ENCODE measurements around the gene SLC8A2. TPM values are rescaled to one million over a fixed set of nuclear protein-coding genes. Genes with fewer than 3 reads are reported as not detected.

SLC8A2 gene
- total and polyA plus RNA-seq, 2 donors (not counting 1 experiment from before 2014, with no cell fraction given), result 0.07 TPM; not detected in 1

- Mint-ChIP-seq H3K27ac (no peak overlapping the region), H3K4me3 (no peak overlapping the region), H3K4me1 (peaks cover 24% of the 10 kb centered on the region), H3K9me3 (ENCODE audit: insufficient read depth) (no peaks in the 10 kb centered on the region), H3K27me3 (peaks cover 68% of the 10 kb centered on the region)
- no peak overlapping the region for H3K4me3 ChIP-seq (ENCODE audit: control extremely low read depth in 1 of 5, extremely low read depth in 1 of 5, insufficient read depth in 1 of 5, low read depth in 2 of 5, low read length in 4 of 5)
- 7% methylated on average over 25 of the region's 31 CpGs for WGBS (ENCODE audit: insufficient coverage)
- peaks cover 0 to 91% (median 51%) of the 10 kb centered on the region in 4 experiments for H3K27me3 ChIP-seq (replicated peaks in 1 of 4; ENCODE audit: control extremely low read depth in 1 of 4, control insufficient read depth in 3 of 4, insufficient read depth in 4 of 4, low read length in 3 of 4)
- CTCF ChIA-PET, result no interaction called here
- TF ChIP-seq EZH2 (IDR thresholded peaks at IDR 0.05; ENCODE audit: borderline replicate concordance, insufficient read depth, low read depth, low read length, poor library complexity, severe bottlenecking), result no peak
- TF ChIP-seq, protein P1, sequence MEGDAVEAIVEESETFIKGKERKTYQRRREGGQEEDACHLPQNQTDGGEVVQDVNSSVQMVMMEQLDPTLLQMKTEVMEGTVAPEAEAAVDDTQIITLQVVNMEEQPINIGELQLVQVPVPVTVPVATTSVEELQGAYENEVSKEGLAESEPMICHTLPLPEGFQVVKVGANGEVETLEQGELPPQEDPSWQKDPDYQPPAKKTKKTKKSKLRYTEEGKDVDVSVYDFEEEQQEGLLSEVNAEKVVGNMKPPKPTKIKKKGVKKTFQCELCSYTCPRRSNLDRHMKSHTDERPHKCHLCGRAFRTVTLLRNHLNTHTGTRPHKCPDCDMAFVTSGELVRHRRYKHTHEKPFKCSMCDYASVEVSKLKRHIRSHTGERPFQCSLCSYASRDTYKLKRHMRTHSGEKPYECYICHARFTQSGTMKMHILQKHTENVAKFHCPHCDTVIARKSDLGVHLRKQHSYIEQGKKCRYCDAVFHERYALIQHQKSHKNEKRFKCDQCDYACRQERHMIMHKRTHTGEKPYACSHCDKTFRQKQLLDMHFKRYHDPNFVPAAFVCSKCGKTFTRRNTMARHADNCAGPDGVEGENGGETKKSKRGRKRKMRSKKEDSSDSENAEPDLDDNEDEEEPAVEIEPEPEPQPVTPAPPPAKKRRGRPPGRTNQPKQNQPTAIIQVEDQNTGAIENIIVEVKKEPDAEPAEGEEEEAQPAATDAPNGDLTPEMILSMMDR (IDR thresholded peaks at IDR 0.05), result no peak
- no peaks in the 10 kb centered on the region for H4K20me1 ChIP-seq (ENCODE audit: control insufficient read depth, insufficient read depth, low read length, poor library complexity, severe bottlenecking)
- H2AFZ ChIP-seq (ENCODE audit: insufficient read depth, low read depth, low read length, poor library complexity, severe bottlenecking), result no peak overlapping the region
- ATAC-seq (ENCODE audit: low read depth), result no peak
- H3K79me2 ChIP-seq (ENCODE audit: control insufficient read depth, insufficient read depth, low read length), result no peaks in the 10 kb centered on the region
- H3K4me2 ChIP-seq (replicated peaks; ENCODE audit: low read depth, low read length, poor library complexity, severe bottlenecking), result no peak overlapping the region
- intact Hi-C loops (cut with micrococcal nuclease), result no loop called here
- peaks cover 0 to 18% (median 0%) of the 10 kb centered on the region in 3 donors for H3K9me3 ChIP-seq (ENCODE audit: control extremely low read depth in 1 of 3, control insufficient read depth in 2 of 3, insufficient read depth in 1 of 3, low read length in 2 of 3)
- POLR2A ChIA-PET, result no interaction called here
- no peak overlapping the region for H3K9ac ChIP-seq (ENCODE audit: low read length)
- peaks cover 10 to 55% of the 10 kb centered on the region in 2 donors for H3K4me1 ChIP-seq (ENCODE audit: control insufficient read depth in 2 of 2, insufficient read depth in 2 of 2, low read length in 2 of 2)
- H3K27ac ChIP-seq (ENCODE audit: low read length in 2 of 2), result no peak overlapping the region
- no peaks in the 10 kb centered on the region for H3K36me3 ChIP-seq (replicated peaks in 1 of 2; ENCODE audit: control extremely low read depth in 1 of 2, control insufficient read depth in 1 of 2, extremely low read depth in 1 of 2, insufficient read depth in 2 of 2, low read length in 1 of 2)
- DNase-seq, result no peak
These were observed 49.8 kb downstream of the SLC8A2 start for GRCh38 chr19:47421844-47422395.

DNA sequence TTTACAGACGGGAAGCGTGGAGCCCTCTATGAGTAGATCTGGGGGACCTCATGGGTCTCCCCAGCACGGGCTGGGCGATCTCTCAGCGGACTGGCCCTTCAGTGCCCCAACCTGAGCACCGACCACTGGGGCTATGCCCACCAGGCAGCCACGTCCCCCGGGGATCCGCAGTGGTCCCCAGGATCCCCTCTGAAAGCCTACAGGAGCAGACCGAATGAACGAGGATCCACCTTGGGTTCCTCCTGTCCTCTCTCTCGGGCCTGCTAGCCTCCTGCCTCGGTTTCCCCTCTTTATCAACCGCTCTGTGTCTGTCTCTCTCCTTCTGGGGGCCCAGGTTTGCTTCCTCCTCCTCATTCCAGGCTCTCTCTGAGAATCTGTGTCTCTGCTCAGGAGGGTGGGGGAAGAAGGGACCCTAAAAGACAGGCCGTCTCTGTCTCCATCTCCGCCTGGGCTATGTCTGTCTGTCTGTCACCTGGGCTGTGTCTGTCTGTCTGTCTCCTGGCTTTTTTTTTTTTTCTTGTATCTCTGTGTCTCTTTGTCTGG, 50.4 kb downstream of the SLC8A2 start:
- TF ChIP-seq, protein P1 (IDR thresholded peaks at IDR 0.05), result no peak
- TF ChIP-seq EZH2 (IDR thresholded peaks at IDR 0.05; ENCODE audit: borderline replicate concordance, insufficient read depth, low read depth, low read length, poor library complexity, severe bottlenecking), result no peak
- Histone ChIP-seq H3K4me1 (ENCODE audit: control insufficient read depth in 2 of 2, insufficient read depth in 2 of 2, low read length in 2 of 2) (peaks cover 10 to 55% of the 10 kb centered on the region in 2 donors), H3K9ac (ENCODE audit: low read length) (no peak overlapping the region), H3K4me3 (ENCODE audit: control extremely low read depth in 1 of 5, extremely low read depth in 1 of 5, insufficient read depth in 1 of 5, low read depth in 2 of 5, low read length in 4 of 5) (no peak overlapping the region), H2AFZ (ENCODE audit: insufficient read depth, low read depth, low read length, poor library complexity, severe bottlenecking) (no peak overlapping the region), H3K4me2 (replicated peaks; ENCODE audit: low read depth, low read length, poor library complexity, severe bottlenecking) (no peak overlapping the region), H3K27ac (ENCODE audit: low read length in 2 of 2) (no peak overlapping the region), H3K36me3 (replicated peaks in 1 of 2; ENCODE audit: control extremely low read depth in 1 of 2, control insufficient read depth in 1 of 2, extremely low read depth in 1 of 2, insufficient read depth in 2 of 2, low read length in 1 of 2) (no peaks in the 10 kb centered on the region), H3K9me3 (ENCODE audit: control extremely low read depth in 1 of 3, control insufficient read depth in 2 of 3, insufficient read depth in 1 of 3, low read length in 2 of 3) (peaks cover 0 to 18% (median 0%) of the 10 kb centered on the region in 3 donors), H3K79me2 (ENCODE audit: control insufficient read depth, insufficient read depth, low read length) (no peaks in the 10 kb centered on the region), H4K20me1 (ENCODE audit: control insufficient read depth, insufficient read depth, low read length, poor library complexity, severe bottlenecking) (no peaks in the 10 kb centered on the region), H3K27me3 (replicated peaks in 1 of 4; ENCODE audit: control extremely low read depth in 1 of 4, control insufficient read depth in 3 of 4, insufficient read depth in 4 of 4, low read length in 3 of 4) (peaks cover 0 to 91% (median 50%) of the 10 kb centered on the region in 4 experiments)
- DNase-seq (no peak), ATAC-seq (ENCODE audit: low read depth) (no peak)
- ChIA-PET CTCF (no interaction called here), POLR2A (no interaction called here)
- H3K4me1 Mint-ChIP-seq, result peaks cover 27% of the 10 kb centered on the region
- no peaks in the 10 kb centered on the region for H3K9me3 Mint-ChIP-seq (ENCODE audit: insufficient read depth)
- H3K27me3 Mint-ChIP-seq, result peaks cover 74% of the 10 kb centered on the region
- intact Hi-C loops (cut with micrococcal nuclease), result no loop called here
- whole genome bisulfite sequencing (ENCODE audit: insufficient coverage), result 8% methylated on average over 14 of the region's 16 CpGs
- H3K27ac Mint-ChIP-seq, result no peak overlapping the region
- H3K4me3 Mint-ChIP-seq, result no peak overlapping the region
